ENCODE measurements around the gene CCDC188. TPM values are rescaled to one million over a fixed set of nuclear protein-coding genes. Genes with fewer than 3 reads are reported as not detected.

The CCDC188 gene
- total RNA-seq, 2 donors from 2014 or later = 1.5 TPM; not detected in 1

GRCh38 chr22:20136603-20136873 lies 14.3 kb downstream of the CCDC188 start:
- Mint-ChIP-seq H3K27ac (no peak overlapping the region), H3K36me3 (ENCODE audit: low read depth) (peaks cover 2% of the 10 kb centered on the region), H3K27me3 (no peaks in the 10 kb centered on the region), H3K4me3 (no peak overlapping the region), H3K4me1 (peaks cover 20% of the 10 kb centered on the region)
- DNase-seq (no peak), ATAC-seq (no peak)
- H3K9me3 ChIP-seq (ENCODE audit: control insufficient read depth, low read length, poor library complexity, severe bottlenecking) = no peaks in the 10 kb centered on the region

- Mint-ChIP-seq H3K27me3 (no peaks in the 10 kb centered on the region), H3K27ac (no peak overlapping the region), H3K4me3 (no peak overlapping the region), H3K4me1 (peaks cover 20% of the 10 kb centered on the region), H3K36me3 (ENCODE audit: low read depth) (peaks cover 2% of the 10 kb centered on the region)
- no peak for ATAC-seq
- no peak for DNase-seq
- no peaks in the 10 kb centered on the region for H3K9me3 ChIP-seq (ENCODE audit: control insufficient read depth, low read length, poor library complexity, severe bottlenecking)
Measured at GRCh38 chr22:20135806-20136602, 14.9 kb downstream of the CCDC188 start.

GRCh38 chr22:20135265-20135664 lies 15.6 kb downstream of the CCDC188 start:
- DNase-seq (no peak), ATAC-seq (no peak)
- Mint-ChIP-seq H3K4me3 (no peak overlapping the region), H3K27me3 (no peaks in the 10 kb centered on the region), H3K4me1 (peaks cover 20% of the 10 kb centered on the region), H3K36me3 (ENCODE audit: low read depth) (peaks cover 2% of the 10 kb centered on the region), H3K27ac (no peak overlapping the region)
- no peaks in the 10 kb centered on the region for H3K9me3 ChIP-seq (ENCODE audit: control insufficient read depth, low read length, poor library complexity, severe bottlenecking)

- no peaks in the 10 kb centered on the region for H3K27me3 Mint-ChIP-seq
- peak overlapping the region; percentile 63 for H3K4me3 Mint-ChIP-seq
- DNase-seq (no peak), ATAC-seq (no peak)
- no peaks in the 10 kb centered on the region for H3K36me3 Mint-ChIP-seq (ENCODE audit: low read depth)
- no peaks in the 10 kb centered on the region for H3K9me3 ChIP-seq (ENCODE audit: control insufficient read depth, low read length, poor library complexity, severe bottlenecking)
- H3K4me1 Mint-ChIP-seq = peaks cover 21% of the 10 kb centered on the region
- no peak overlapping the region for H3K27ac Mint-ChIP-seq
Measured at GRCh38 chr22:20133930-20134549, 16.8 kb downstream of the CCDC188 start.

GRCh38 chr22:20132686-20133246 lies 18.1 kb downstream of the CCDC188 start:
- DNase-seq (no peak), ATAC-seq (no peak)
- peaks cover 12% of the 10 kb centered on the region for H3K4me1 Mint-ChIP-seq
- peak overlapping the region; percentile 73 for H3K27ac Mint-ChIP-seq
- no peaks in the 10 kb centered on the region for H3K27me3 Mint-ChIP-seq
- H3K9me3 ChIP-seq (ENCODE audit: control insufficient read depth, low read length, poor library complexity, severe bottlenecking) = no peaks in the 10 kb centered on the region
- H3K4me3 Mint-ChIP-seq = peak overlapping the region; percentile 80
- H3K36me3 Mint-ChIP-seq (ENCODE audit: low read depth) = no peaks in the 10 kb centered on the region

- Mint-ChIP-seq H3K4me3 (peak overlapping the region; percentile 80), H3K27me3 (no peaks in the 10 kb centered on the region), H3K4me1 (peaks cover 10% of the 10 kb centered on the region), H3K36me3 (ENCODE audit: low read depth) (no peaks in the 10 kb centered on the region), H3K27ac (peak overlapping the region; percentile 73)
- no peaks in the 10 kb centered on the region for H3K9me3 ChIP-seq (ENCODE audit: control insufficient read depth, low read length, poor library complexity, severe bottlenecking)
- ATAC-seq (peak; percentile 2), DNase-seq (no peak)
Measured at GRCh38 chr22:20131859-20132685, 18.8 kb downstream of the CCDC188 start.

GRCh38 chr22:20131597-20131858 lies 19.3 kb downstream of the CCDC188 start, which contains the start of gene ZDHHC8:
ZDHHC8 (plus strand) TSS chr22:20131804; CDS start chr22:20131948, 144 bp downstream.
- peaks cover 10% of the 10 kb centered on the region for H3K4me1 Mint-ChIP-seq

GRCh38 chr22:20130731-20131596 lies 19.9 kb downstream of the CCDC188 start:
- H3K4me3 Mint-ChIP-seq = peak overlapping the region; percentile 41
- ATAC-seq = peak; percentile 81
- peak; percentile 61 to 80 (median 74) for DNase-seq
- no peaks in the 10 kb centered on the region for H3K36me3 Mint-ChIP-seq (ENCODE audit: low read depth)
- H3K27me3 Mint-ChIP-seq = no peaks in the 10 kb centered on the region
- H3K27ac Mint-ChIP-seq = no peak overlapping the region
- no peaks in the 10 kb centered on the region for H3K9me3 ChIP-seq (ENCODE audit: control insufficient read depth, low read length, poor library complexity, severe bottlenecking)
- peaks cover 6% of the 10 kb centered on the region for H3K4me1 Mint-ChIP-seq

More at GRCh38 chr22:20131597-20131858, 19.3 kb downstream of the CCDC188 start, which contains the start of gene ZDHHC8:
- ATAC-seq (peak; percentile 72), DNase-seq (peak in 2 of 3 donors; percentile 42 to 66)
- Mint-ChIP-seq H3K27me3 (no peaks in the 10 kb centered on the region), H3K36me3 (ENCODE audit: low read depth) (no peaks in the 10 kb centered on the region), H3K4me3 (peak within 1 kb of the TSS; percentile 80), H3K27ac (peak within 1 kb of the TSS; percentile 73)
- no peaks in the 10 kb centered on the region for H3K9me3 ChIP-seq (ENCODE audit: control insufficient read depth, low read length, poor library complexity, severe bottlenecking)

- Mint-ChIP-seq H3K27ac (no peak overlapping the region), H3K4me3 (peak overlapping the region; percentile 41), H3K4me1 (peaks cover 6% of the 10 kb centered on the region), H3K36me3 (ENCODE audit: low read depth) (no peaks in the 10 kb centered on the region), H3K27me3 (no peaks in the 10 kb centered on the region)
- ATAC-seq (peak; percentile 24), DNase-seq (peak in 1 of 3 donors; percentile 25)
- no peaks in the 10 kb centered on the region for H3K9me3 ChIP-seq (ENCODE audit: control insufficient read depth, low read length, poor library complexity, severe bottlenecking)
Measured at GRCh38 chr22:20130319-20130718, 20.5 kb downstream of the CCDC188 start.

- Mint-ChIP-seq H3K4me1 (peaks cover 6% of the 10 kb centered on the region), H3K27ac (peak overlapping the region; percentile 32), H3K4me3 (no peak overlapping the region), H3K27me3 (no peaks in the 10 kb centered on the region), H3K36me3 (ENCODE audit: low read depth) (no peaks in the 10 kb centered on the region)
- ATAC-seq (no peak), DNase-seq (no peak)
- no peaks in the 10 kb centered on the region for H3K9me3 ChIP-seq (ENCODE audit: control insufficient read depth, low read length, poor library complexity, severe bottlenecking)
Measured at GRCh38 chr22:20129747-20130014, 21.2 kb downstream of the CCDC188 start.

- H3K4me1 Mint-ChIP-seq = peaks cover 7% of the 10 kb centered on the region
- peak overlapping the region; percentile 31 for H3K4me3 Mint-ChIP-seq
Measured at GRCh38 chr22:20128902-20129746, 21.7 kb downstream of the CCDC188 start.

GRCh38 chr22:20128619-20128901 lies 22.3 kb downstream of the CCDC188 start:
- H3K27ac Mint-ChIP-seq = no peak overlapping the region
- no peak overlapping the region for H3K4me3 Mint-ChIP-seq
- ATAC-seq (no peak), DNase-seq (no peak)
- no peaks in the 10 kb centered on the region for H3K36me3 Mint-ChIP-seq (ENCODE audit: low read depth)
- peaks cover 5% of the 10 kb centered on the region for H3K4me1 Mint-ChIP-seq
- H3K27me3 Mint-ChIP-seq = no peaks in the 10 kb centered on the region
- H3K9me3 ChIP-seq (ENCODE audit: control insufficient read depth, low read length, poor library complexity, severe bottlenecking) = no peaks in the 10 kb centered on the region

More at GRCh38 chr22:20128902-20129746, 21.7 kb downstream of the CCDC188 start:
- Mint-ChIP-seq H3K36me3 (ENCODE audit: low read depth) (no peaks in the 10 kb centered on the region), H3K27ac (peak overlapping the region; percentile 32), H3K27me3 (no peaks in the 10 kb centered on the region)
- DNase-seq (peak in 2 of 3 donors; percentile 35 to 52), ATAC-seq (peak; percentile 40)
- H3K9me3 ChIP-seq (ENCODE audit: control insufficient read depth, low read length, poor library complexity, severe bottlenecking) = no peaks in the 10 kb centered on the region

Measured in T-helper 17 cell (primary cell).